Tibial artery (tissue), 4 donors: ENCODE data around the gene TSPAN5.

Source experiments
- DNase-seq, 2 donors: peaks; one replicate each; pipeline ENCODE4 v3.0.0-alpha.2; 2019
- H3K27ac ChIP-seq, 2 donors: fragments of 200-600 bp; sonication (generic) in 1 of 2; 1 replicate in 1 of 2; 2 replicates in 1 of 2; pipeline ENCODE4 v1.5.1; 2018 to 2019; ENCODE audit warnings: mild to moderate bottlenecking in 1 of 2
- H3K27me3 ChIP-seq, 2 donors: fragments of 200-600 bp; sonication (generic) in 1 of 2; one replicate each; pipeline versions ENCODE4 v1.5.1 to v1.6.0; 2016 to 2019
- H3K36me3 ChIP-seq, 3 donors: fragments of 200-600 bp; sonication (generic) in 2 of 3; one replicate each; pipeline ENCODE4 v1.5.1; 2016 to 2019; ENCODE audit warnings: mild to moderate bottlenecking in 2 of 3
- H3K4me1 ChIP-seq, 4 donors: fragments of 200-600 bp; sonication (generic) in 2 of 4; 1 replicate in 3 of 4; 2 replicates in 1 of 4; pipeline ENCODE4 v1.5.1; 2016 to 2019
- H3K4me3 ChIP-seq, 2 donors: fragments of 200-600 bp; sonication (generic) in 1 of 2; 1 replicate in 1 of 2; 2 replicates in 1 of 2; pipeline ENCODE4 v1.5.1; 2018 to 2019; ENCODE audit warnings: mild to moderate bottlenecking in 2 of 2
- H3K9me3 ChIP-seq, 3 donors: fragments of 200-600 bp; sonication (generic) in 1 of 3; one replicate each; pipeline ENCODE4 v1.5.1; 2016 to 2019
- intact Hi-C: fragments of 100-400 bp; cut with DNase I; formaldehyde crosslinking; loops from one replicate; pipeline ENCODE4 v1.15.0; 2023; ENCODE audit warnings: low total_unique reads
- TF ChIP-seq, protein P1 (sequence below), 2 experiments: fragments of 200-600 bp in 1 of 2; fragments of 450-650 bp in 1 of 2; IDR thresholded peaks; one replicate each; pipeline ENCODE4 v1.5.1; 2017 to 2019; ENCODE audit warnings: antibody characterized with exemption in 2 of 2, mild to moderate bottlenecking in 1 of 2, moderate library complexity in 1 of 2

TSPAN5 gene

DNA sequence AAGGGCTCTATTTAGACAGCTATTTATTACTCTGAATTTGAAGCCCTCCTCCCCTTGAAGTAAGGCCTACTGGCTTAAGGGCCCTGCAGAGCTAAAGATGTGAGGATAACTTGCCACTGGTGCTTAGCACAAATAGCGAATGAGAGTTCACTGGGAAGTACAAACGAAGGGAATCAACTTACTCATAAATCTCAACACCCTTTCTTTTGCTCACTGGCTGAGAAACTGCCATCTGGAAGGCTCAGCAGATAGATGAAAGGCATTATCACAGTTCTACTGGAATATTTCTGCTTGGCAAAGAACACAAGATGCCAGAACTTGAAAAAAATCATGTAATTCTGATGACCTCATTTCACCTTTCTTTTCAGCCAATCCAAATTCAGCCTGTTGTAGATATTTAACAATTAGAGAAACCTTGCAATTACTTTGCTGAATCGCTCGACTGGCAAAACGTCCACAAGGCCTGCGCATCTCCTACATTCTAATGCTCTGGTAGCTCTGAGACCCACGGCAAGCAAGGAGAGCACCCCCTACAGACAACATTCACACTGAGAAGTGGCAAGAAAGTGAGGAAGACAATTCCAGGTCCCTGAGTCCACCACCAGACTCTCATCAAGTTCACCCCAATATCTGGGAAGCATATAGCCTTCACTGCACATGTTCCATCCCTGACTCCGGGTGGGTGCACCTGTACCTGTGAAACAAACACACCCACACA, 27.5 kb downstream of the TSPAN5 start:
- Histone ChIP-seq H3K27me3 (no peaks in the 10 kb centered on the region), H3K4me3 (no peak overlapping the region), H3K36me3 (no peaks in the 10 kb centered on the region), H3K9me3 (no peaks in the 10 kb centered on the region), H3K4me1 (peaks cover 0 to 16% (median 10%) of the 10 kb centered on the region in 4 donors), H3K27ac (no peak overlapping the region)
- TF ChIP-seq, protein P1, sequence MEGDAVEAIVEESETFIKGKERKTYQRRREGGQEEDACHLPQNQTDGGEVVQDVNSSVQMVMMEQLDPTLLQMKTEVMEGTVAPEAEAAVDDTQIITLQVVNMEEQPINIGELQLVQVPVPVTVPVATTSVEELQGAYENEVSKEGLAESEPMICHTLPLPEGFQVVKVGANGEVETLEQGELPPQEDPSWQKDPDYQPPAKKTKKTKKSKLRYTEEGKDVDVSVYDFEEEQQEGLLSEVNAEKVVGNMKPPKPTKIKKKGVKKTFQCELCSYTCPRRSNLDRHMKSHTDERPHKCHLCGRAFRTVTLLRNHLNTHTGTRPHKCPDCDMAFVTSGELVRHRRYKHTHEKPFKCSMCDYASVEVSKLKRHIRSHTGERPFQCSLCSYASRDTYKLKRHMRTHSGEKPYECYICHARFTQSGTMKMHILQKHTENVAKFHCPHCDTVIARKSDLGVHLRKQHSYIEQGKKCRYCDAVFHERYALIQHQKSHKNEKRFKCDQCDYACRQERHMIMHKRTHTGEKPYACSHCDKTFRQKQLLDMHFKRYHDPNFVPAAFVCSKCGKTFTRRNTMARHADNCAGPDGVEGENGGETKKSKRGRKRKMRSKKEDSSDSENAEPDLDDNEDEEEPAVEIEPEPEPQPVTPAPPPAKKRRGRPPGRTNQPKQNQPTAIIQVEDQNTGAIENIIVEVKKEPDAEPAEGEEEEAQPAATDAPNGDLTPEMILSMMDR (IDR thresholded peaks at IDR 0.05): no peak
- intact Hi-C loops: no loop called here
- no peak for DNase-seq

DNA sequence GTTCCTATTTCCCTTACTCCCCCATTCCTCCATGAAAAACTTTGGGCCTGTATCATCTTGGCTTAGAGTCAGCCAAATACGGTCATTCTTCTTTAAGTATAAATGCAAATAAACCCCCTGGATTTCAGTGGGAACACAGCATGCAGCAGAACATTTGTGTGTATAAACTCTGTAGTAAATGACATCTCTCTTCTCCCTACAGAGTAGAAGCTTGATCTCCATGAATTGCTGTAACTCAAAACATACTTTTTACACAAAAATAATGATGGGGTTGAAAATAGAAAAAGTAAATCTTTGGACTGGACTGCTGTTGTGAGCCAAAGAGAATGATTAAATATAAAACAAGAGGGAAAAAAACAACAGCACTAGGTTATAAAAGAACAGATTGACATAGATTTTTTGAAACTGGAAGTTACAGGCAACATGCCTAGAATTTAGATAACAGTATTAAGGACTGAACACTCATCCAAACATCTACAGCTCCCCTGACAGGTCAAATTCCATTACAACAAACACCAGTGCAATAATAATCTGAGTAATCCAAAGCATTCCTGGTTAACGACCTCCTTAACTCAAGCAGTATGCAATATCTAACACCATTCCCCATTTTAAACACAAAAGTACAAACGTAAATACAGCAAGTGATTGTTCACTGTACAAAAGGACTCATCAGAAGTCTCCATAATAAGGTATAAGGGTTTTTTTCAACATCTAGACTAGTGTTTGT, 30.7 kb downstream of the TSPAN5 start:
- TF ChIP-seq, protein P1 (IDR thresholded peaks at IDR 0.05): no peak
- no peaks in the 10 kb centered on the region for H3K36me3 ChIP-seq
- DNase-seq: no peak
- no peak overlapping the region for H3K4me3 ChIP-seq
- peaks cover 0 to 27% (median 10%) of the 10 kb centered on the region in 4 donors for H3K4me1 ChIP-seq
- H3K27ac ChIP-seq: peak overlapping the region in 1 of 2 donors; percentile 17
- intact Hi-C loops: no loop called here
- H3K27me3 ChIP-seq: no peaks in the 10 kb centered on the region
- H3K9me3 ChIP-seq: no peaks in the 10 kb centered on the region

DNA sequence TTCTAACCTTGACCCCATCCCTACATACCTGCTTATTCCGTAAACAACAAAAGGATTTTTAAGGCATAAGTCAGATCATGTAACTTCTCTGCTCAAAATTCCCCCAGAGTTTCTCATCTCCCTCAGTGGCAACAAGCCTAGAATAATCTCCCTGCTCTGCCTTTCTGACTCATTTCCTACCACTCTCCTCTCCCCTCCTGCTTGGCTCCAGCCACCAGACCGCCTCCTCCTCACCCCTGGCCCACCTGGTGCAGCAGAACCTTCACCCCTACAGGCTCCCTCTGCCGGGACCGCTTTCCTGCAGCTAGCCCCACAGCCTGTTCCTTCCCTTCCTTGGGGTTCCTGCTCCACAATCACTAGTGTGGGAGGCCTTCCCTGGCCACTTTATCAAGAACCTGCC, 32.1 kb downstream of the TSPAN5 start:
- DNase-seq: peak in 1 of 2 donors; percentile 67
- Histone ChIP-seq H3K4me1 (peaks cover 0 to 27% (median 7%) of the 10 kb centered on the region in 4 donors), H3K36me3 (no peaks in the 10 kb centered on the region), H3K9me3 (no peaks in the 10 kb centered on the region), H3K27ac (peak overlapping the region; percentile 17 to 30), H3K27me3 (no peaks in the 10 kb centered on the region), H3K4me3 (no peak overlapping the region)
- intact Hi-C loops: no loop called here
- TF ChIP-seq, protein P1 (IDR thresholded peaks at IDR 0.05): no peak

DNA sequence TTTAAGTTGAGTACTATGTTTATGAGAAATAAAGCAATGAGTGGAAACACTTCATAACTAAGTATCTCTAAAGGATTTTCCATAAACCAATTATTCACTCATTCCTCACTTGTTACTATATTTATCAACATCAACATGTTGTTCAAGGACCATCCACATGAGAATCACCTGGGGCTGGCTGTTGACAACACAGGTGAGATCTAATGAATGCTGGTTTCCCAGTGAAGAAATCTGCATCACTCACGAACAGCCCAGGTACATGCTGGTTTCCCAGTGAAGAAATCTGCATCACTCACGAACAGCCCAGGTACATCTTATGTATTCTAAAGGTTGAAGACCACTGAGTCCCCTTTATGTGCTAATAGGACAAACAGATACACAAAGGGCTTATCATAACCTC, 32.5 kb downstream of the TSPAN5 start:
- peaks cover 0 to 27% (median 7%) of the 10 kb centered on the region in 4 donors for H3K4me1 ChIP-seq
- H3K4me3 ChIP-seq: no peak overlapping the region
- no peaks in the 10 kb centered on the region for H3K27me3 ChIP-seq
- H3K27ac ChIP-seq: peak overlapping the region; percentile 17 to 30
- no peak for DNase-seq
- H3K36me3 ChIP-seq: no peaks in the 10 kb centered on the region
- TF ChIP-seq, protein P1 (IDR thresholded peaks at IDR 0.05): no peak
- intact Hi-C loops: no loop called here
- H3K9me3 ChIP-seq: no peaks in the 10 kb centered on the region

DNA sequence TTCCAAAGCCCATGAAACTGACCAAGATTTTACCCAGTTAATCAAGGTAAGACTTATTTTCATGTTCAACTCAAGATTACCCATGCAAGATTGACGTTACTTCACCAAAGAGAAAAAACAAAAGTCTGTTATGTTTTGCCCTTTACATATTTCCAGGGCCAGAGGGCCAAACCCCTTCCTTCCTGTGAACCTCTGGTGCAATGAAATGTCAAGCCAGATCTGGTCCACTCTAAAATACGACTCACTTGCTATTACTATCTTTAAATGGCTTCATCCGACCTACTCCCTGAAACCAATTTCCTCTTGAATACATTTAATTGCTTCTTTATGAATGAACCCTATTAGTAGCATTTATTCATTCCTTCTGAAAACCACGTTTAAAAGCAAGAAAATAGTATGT, 33.0 kb downstream of the TSPAN5 start:
- H3K4me3 ChIP-seq: no peak overlapping the region
- TF ChIP-seq, protein P1 (IDR thresholded peaks at IDR 0.05): no peak
- no peaks in the 10 kb centered on the region for H3K36me3 ChIP-seq
- no peaks in the 10 kb centered on the region for H3K9me3 ChIP-seq
- intact Hi-C loops: no loop called here
- peaks cover 0 to 27% (median 7%) of the 10 kb centered on the region in 4 donors for H3K4me1 ChIP-seq
- no peak overlapping the region for H3K27ac ChIP-seq
- DNase-seq: no peak
- no peaks in the 10 kb centered on the region for H3K27me3 ChIP-seq
